Measurements from ENCODE around the gene OR51A7.

Gene OR51A7

DNA sequence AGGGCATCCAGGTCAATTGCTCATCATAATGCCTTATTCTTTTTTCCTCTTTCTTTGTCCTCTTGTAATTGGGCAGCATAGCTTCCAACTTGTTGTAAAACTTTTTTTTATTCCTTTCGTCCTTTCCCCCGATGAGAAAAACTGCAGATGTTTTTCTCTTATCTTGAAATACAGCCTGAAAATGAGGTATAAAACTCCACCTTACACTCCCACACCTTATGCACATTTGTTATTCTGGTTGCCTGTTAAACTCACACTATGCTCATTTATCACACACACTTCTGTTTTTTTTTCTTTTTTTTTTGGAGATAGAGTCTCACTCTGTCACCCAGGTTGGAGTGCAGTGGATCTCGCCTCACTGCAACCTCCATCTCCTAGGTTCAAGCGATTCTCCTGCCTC lies 53.8 kb downstream of the OR51A7 start:
- no peak for DNase-seq

Measured in T1000 (cell line).